HepG2 (cell line): ENCODE results near the gene PCDHGA1. TPM values are rescaled to one million over a fixed set of nuclear protein-coding genes. Genes with fewer than 3 reads are reported as not detected.

Experiments used
- ATAC-seq: fragments of 200-7000 bp; cut with Tn5 transposase; 3 replicates; pipeline ENCODE4 v1.9.1; 2020; ENCODE audit warnings: mild to moderate bottlenecking, moderate library complexity
- BruUV-seq: library from RNA; stranded (reverse); fragments of 400-500 nt; replicated peaks from 2 replicates; lab custom pipeline; 2021; lab: Mats Ljungman, UMichigan
- CTCF ChIA-PET: fragments of 300-600 bp; formaldehyde crosslinking; extraction: SDS; loops from one replicate; lab custom pipeline; 2021; ENCODE audit warnings: low total read pairs, inconsistent platforms, low intra/inter-chr PET ratio; lab: Yijun Ruan, JAX
- POLR2A ChIA-PET: fragments of 350-600 bp; sonication (Branson Sonifier 250); formaldehyde crosslinking; loops from one replicate; lab custom pipeline; 2020; ENCODE audit warnings: antibody characterized with exemption, inconsistent platforms; lab: Yijun Ruan, JAX
- DNase-seq: peaks from one replicate; pipeline ENCODE4 v3.0.0-alpha.2; 2015; ENCODE audit warnings: low spot score
- FAIRE-seq: peaks from 3 replicates; lab custom pipeline; 2011; peaks lifted over from hg19 to GRCh38; lab: Jason Lieb, UNC
- H2AFZ ChIP-seq: one replicate; pipeline ENCODE4 v1.6.1; 2011; ENCODE audit warnings: low read length, inconsistent platforms
- H3K27ac ChIP-seq: fragments of 300-600 bp; 3 replicates; pipeline ENCODE4 v1.8.0; 2011; ENCODE audit warnings: mixed run types, mild to moderate bottlenecking, mixed read lengths, low read length, inconsistent platforms; ENCODE audit not compliant: insufficient read depth; ENCODE audit errors: extremely low read length
- H3K27me3 ChIP-seq, 2 experiments: fragments of 200-600 bp in 1 of 2; 2 replicates in 1 of 2; 3 replicates in 1 of 2; pipeline versions ENCODE4 v1.6.0 to v1.8.0; 2011; ENCODE audit warnings: low read length in 2 of 2, mild to moderate bottlenecking in 2 of 2, moderate library complexity in 2 of 2, inconsistent platforms in 1 of 2; ENCODE audit not compliant: insufficient read depth in 2 of 2, control insufficient read depth in 1 of 2
- H3K36me3 ChIP-seq, 2 experiments: fragments of 200-600 bp in 1 of 2; replicated peaks in 1 of 2; 2 replicates in 1 of 2; 3 replicates in 1 of 2; pipeline versions ENCODE4 v1.5.1 to v1.8.0; 2011; ENCODE audit warnings: low read length in 2 of 2, inconsistent platforms in 1 of 2; ENCODE audit not compliant: insufficient read depth in 2 of 2, control insufficient read depth in 1 of 2
- H3K4me1 ChIP-seq: 2 replicates; pipeline ENCODE4 v1.5.1; 2012; ENCODE audit warnings: low read length, inconsistent platforms; ENCODE audit not compliant: insufficient read depth
- H3K4me2 ChIP-seq: 2 replicates; pipeline ENCODE4 v1.6.0; 2011; ENCODE audit warnings: low read depth, low read length, inconsistent platforms
- H3K4me3 ChIP-seq, 3 experiments: fragments of 200-600 bp in 1 of 3; sonication (generic), shearing (Covaris generic) in 1 of 3; replicated peaks in 1 of 3; 2 replicates each; pipeline ENCODE4 v1.5.1; 2011 to 2016; ENCODE audit warnings: low read length in 3 of 3, inconsistent platforms in 2 of 3, low read depth in 2 of 3, mild to moderate bottlenecking in 2 of 3, control low read depth in 1 of 3, mixed read lengths in 1 of 3; ENCODE audit not compliant: insufficient read depth in 1 of 3
- H3K79me2 ChIP-seq: one replicate; pipeline ENCODE4 v1.6.1; 2011; ENCODE audit warnings: low read length, inconsistent platforms; ENCODE audit not compliant: insufficient read depth
- H3K9ac ChIP-seq: 2 replicates; pipeline ENCODE4 v1.6.0; 2011; ENCODE audit warnings: mild to moderate bottlenecking, low read depth, low read length, inconsistent platforms; ENCODE audit not compliant: insufficient read depth
- H3K9me3 ChIP-seq: 2 replicates; pipeline ENCODE4 v1.5.1; 2012; ENCODE audit warnings: mild to moderate bottlenecking, low read length
- H4K20me1 ChIP-seq: 2 replicates; pipeline ENCODE4 v1.6.0; 2011; ENCODE audit warnings: inconsistent platforms, mild to moderate bottlenecking, low read length, moderate library complexity; ENCODE audit not compliant: insufficient read depth
- DR1 ChIP-seq: sonication (generic); formaldehyde crosslinking; IDR thresholded peaks from 2 replicates; pipeline ENCODE4 v1.8.0; 2021; ENCODE audit warnings: mild to moderate bottlenecking, missing genetic modification reagents, inconsistent platforms
- HMG20A ChIP-seq: IDR thresholded peaks from 2 replicates; pipeline ENCODE4 v1.6.1; 2016; ENCODE audit warnings: borderline replicate concordance
- THYN1 ChIP-seq: sonication (generic); formaldehyde crosslinking; IDR thresholded peaks from 2 replicates; pipeline ENCODE4 v1.8.1; 2023; ENCODE audit warnings: low read depth, mild to moderate bottlenecking, moderate library complexity, missing genetic modification reagents, borderline replicate concordance
- ZFP90 ChIP-seq: sonication (generic); formaldehyde crosslinking; IDR thresholded peaks from 2 replicates; pipeline ENCODE4 v1.8.0; 2022; ENCODE audit warnings: missing genetic modification reagents, mild to moderate bottlenecking, inconsistent platforms, borderline replicate concordance
- ZNF234 ChIP-seq: sonication (generic); formaldehyde crosslinking; conservative IDR thresholded peaks from 2 replicates; pipeline ENCODE4 v1.5.1; 2020; ENCODE audit warnings: mild to moderate bottlenecking, missing genetic modification reagents
- ZNF569 ChIP-seq: sonication (generic); formaldehyde crosslinking; IDR thresholded peaks from 2 replicates; pipeline ENCODE4 v1.5.0; 2020; ENCODE audit warnings: mild to moderate bottlenecking, missing genetic modification reagents, moderate library complexity, borderline replicate concordance
- ZNF746 ChIP-seq: sonication (generic); formaldehyde crosslinking; IDR thresholded peaks from 2 replicates; pipeline ENCODE4 v1.8.0; 2022; ENCODE audit warnings: mild to moderate bottlenecking, missing genetic modification reagents
- WGBS: methylation state at CpG from one replicate; pipeline ENCODE4 v1.1.6; 2017; ENCODE audit warnings: low lambda C conversion rate; 5-methylcytosine and 5-hydroxymethylcytosine counted together
- in situ Hi-C: cut with HindIII; loops from 2 replicates; pipeline ENCODE4 v1.10.0; 2017; ENCODE audit warnings: low pct_unique_long_range_greater_than_20kb; ENCODE audit not compliant: extremely low pct_ligation_motif_present
- intact Hi-C: fragments of 100-400 bp; cut with micrococcal nuclease; formaldehyde crosslinking; loops from one replicate; pipeline ENCODE4 v1.10.0; 2022; ENCODE audit not compliant: unreplicated experiment
- polyA plus RNA-seq, 8 experiments: library from polyadenylated mRNA; depleted of rRNA in 3 of 8; stranded (reverse) in 7 of 8; unstranded in 1 of 8; fragments of >200 nt; fragmentation: Illumina TruSeq in 4 of 8; extraction: Trizol in 4 of 8; gene quantifications; 2 replicates each; pipeline versions ENCODE4 v1.2.1 to v1.2.3, GENCODE V29; 2011 to 2016; ENCODE audit warnings: low read depth in 4 of 8, missing spikeins in 1 of 8, mixed read lengths in 1 of 8; ENCODE audit not compliant: insufficient read depth in 1 of 8
- total RNA-seq, 5 experiments: library from RNA; depleted of rRNA; stranded (reverse); fragments of >200 nt; fragmentation: Illumina TruSeq; extraction: Trizol; gene quantifications; 2 replicates each; pipeline ENCODE4 v1.2.3, GENCODE V29; 2016; ENCODE audit warnings: low read depth in 1 of 5
- TF ChIP-seq, protein P1 (sequence below): sonication (generic); formaldehyde crosslinking; IDR thresholded peaks from 2 replicates; pipeline ENCODE4 v1.4.0; 2020; ENCODE audit warnings: missing genetic modification reagents
- TF ChIP-seq, protein P2 (sequence below): sonication (generic); formaldehyde crosslinking; IDR thresholded peaks from 2 replicates; pipeline ENCODE4 v1.4.0; 2020; ENCODE audit warnings: mild to moderate bottlenecking, missing genetic modification reagents
- TF ChIP-seq, protein P3 (sequence below): sonication (generic); formaldehyde crosslinking; IDR thresholded peaks from 2 replicates; pipeline ENCODE4 v1.4.0; 2020; ENCODE audit warnings: missing genetic modification reagents, mild to moderate bottlenecking, borderline replicate concordance

The PCDHGA1 gene
- total and polyA plus RNA-seq, 2 of the 13 experiments (the other 11 are each of a cell fraction or from before 2014, with no cell fraction given), result 0.31 to 0.40 TPM

DNA sequence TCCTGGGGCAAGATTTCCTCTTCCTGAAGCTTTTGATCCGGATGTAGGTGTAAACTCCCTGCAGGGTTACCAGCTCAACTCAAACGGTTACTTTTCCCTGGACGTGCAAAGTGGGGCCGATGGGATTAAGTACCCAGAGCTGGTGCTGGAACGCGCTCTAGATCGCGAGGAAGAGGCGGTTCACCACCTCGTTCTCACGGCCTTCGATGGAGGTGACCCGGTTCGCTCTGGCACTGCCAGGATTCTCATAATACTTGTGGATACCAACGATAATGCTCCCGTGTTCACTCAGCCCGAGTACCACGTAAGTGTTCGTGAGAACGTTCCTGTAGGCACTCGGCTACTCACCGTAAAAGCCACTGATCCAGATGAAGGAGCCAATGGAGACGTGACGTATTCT is 25.3 kb downstream of the PCDHGA1 start:
- no peak overlapping the region for H2AFZ ChIP-seq
- no TSS peak for BruUV-seq
- FAIRE-seq, result no peak
- H3K36me3 ChIP-seq, result no peaks in the 10 kb centered on the region
- WGBS, result 85% methylated on average over 24 of the region's 24 CpGs
- ATAC-seq, result no peak
- intact Hi-C loops, result loop anchor here (10.0 kb wide), 1 partner anchor 169 kb away; no protein-coding TSS in a partner anchor
- no peak overlapping the region for H3K4me3 ChIP-seq
- TF ChIP-seq ZNF746 (CRISPR knock-in tag), result no peak
- TF ChIP-seq ZNF569 (CRISPR knock-in tag), result no peak
- no peak for TF ChIP-seq ZNF234 (CRISPR knock-in tag)
- TF ChIP-seq HMG20A, result no peak
- TF ChIP-seq, protein P1, sequence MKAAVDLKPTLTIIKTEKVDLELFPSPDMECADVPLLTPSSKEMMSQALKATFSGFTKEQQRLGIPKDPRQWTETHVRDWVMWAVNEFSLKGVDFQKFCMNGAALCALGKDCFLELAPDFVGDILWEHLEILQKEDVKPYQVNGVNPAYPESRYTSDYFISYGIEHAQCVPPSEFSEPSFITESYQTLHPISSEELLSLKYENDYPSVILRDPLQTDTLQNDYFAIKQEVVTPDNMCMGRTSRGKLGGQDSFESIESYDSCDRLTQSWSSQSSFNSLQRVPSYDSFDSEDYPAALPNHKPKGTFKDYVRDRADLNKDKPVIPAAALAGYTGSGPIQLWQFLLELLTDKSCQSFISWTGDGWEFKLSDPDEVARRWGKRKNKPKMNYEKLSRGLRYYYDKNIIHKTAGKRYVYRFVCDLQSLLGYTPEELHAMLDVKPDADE, result no peak
- TF ChIP-seq, all 625 proteins: peak for 0
- Histone ChIP-seq H3K9ac (no peak overlapping the region), H3K27ac (no peak overlapping the region), H3K9me3 (peaks cover 24% of the 10 kb centered on the region), H3K27me3 (no peaks in the 10 kb centered on the region), H3K79me2 (no peaks in the 10 kb centered on the region), H3K4me2 (no peak overlapping the region), H3K4me1 (no peaks in the 10 kb centered on the region; the same call in 1 of the 2 replicates), H4K20me1 (no peaks in the 10 kb centered on the region)
- in situ Hi-C loops, result loop anchor here (10.0 kb wide), 1 partner anchor 169 kb away; no protein-coding TSS in a partner anchor
- DNase-seq, result no peak
- POLR2A ChIA-PET, result no interaction called here
- CTCF ChIA-PET, result no interaction called here

DNA sequence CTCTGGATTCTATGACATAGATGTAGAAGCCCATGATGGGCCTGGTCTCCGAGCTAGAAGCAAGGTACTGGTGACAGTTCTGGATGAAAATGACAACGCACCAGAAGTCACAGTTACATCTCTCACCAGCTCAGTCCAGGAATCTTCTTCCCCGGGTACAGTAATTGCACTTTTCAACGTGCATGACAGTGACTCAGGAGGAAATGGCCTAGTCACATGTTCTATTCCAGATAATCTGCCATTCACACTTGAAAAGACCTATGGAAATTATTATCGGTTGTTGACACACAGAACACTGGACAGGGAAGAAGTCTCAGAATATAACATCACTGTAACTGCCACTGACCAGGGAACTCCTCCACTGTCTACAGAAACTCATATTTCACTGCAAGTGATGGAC is 25.8 kb downstream of the PCDHGA1 start:
- intact Hi-C loops (loop anchor here (10.0 kb wide), 1 partner anchor 169 kb away; no protein-coding TSS in a partner anchor), in situ Hi-C loops (loop anchor here (10.0 kb wide), 1 partner anchor 169 kb away; no protein-coding TSS in a partner anchor)
- Histone ChIP-seq H3K36me3 (no peaks in the 10 kb centered on the region), H3K79me2 (no peaks in the 10 kb centered on the region), H4K20me1 (no peaks in the 10 kb centered on the region), H3K9ac (no peak overlapping the region), H3K27me3 (no peaks in the 10 kb centered on the region), H3K4me3 (no peak overlapping the region), H3K27ac (no peak overlapping the region), H3K9me3 (peaks cover 26% of the 10 kb centered on the region), H3K4me1 (no peaks in the 10 kb centered on the region), H2AFZ (no peak overlapping the region), H3K4me2 (no peak overlapping the region)
- ChIA-PET CTCF (no interaction called here), POLR2A (no interaction called here)
- ATAC-seq (no peak), DNase-seq (no peak), FAIRE-seq (no peak)
- 31% methylated on average over 4 of the region's 5 CpGs for WGBS
- no TSS peak for BruUV-seq
- TF ChIP-seq, protein P2, sequence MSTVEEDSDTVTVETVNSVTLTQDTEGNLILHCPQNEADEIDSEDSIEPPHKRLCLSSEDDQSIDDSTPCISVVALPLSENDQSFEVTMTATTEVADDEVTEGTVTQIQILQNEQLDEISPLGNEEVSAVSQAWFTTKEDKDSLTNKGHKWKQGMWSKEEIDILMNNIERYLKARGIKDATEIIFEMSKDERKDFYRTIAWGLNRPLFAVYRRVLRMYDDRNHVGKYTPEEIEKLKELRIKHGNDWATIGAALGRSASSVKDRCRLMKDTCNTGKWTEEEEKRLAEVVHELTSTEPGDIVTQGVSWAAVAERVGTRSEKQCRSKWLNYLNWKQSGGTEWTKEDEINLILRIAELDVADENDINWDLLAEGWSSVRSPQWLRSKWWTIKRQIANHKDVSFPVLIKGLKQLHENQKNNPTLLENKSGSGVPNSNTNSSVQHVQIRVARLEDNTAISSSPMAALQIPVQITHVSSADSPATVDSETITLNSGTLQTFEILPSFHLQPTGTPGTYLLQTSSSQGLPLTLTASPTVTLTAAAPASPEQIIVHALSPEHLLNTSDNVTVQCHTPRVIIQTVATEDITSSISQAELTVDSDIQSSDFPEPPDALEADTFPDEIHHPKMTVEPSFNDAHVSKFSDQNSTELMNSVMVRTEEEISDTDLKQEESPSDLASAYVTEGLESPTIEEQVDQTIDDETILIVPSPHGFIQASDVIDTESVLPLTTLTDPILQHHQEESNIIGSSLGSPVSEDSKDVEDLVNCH, result no peak
- TF ChIP-seq DR1 (CRISPR knock-in tag) (no peak), THYN1 (CRISPR knock-in tag) (no peak), ZFP90 (CRISPR knock-in tag) (no peak)
- TF ChIP-seq, protein P3, sequence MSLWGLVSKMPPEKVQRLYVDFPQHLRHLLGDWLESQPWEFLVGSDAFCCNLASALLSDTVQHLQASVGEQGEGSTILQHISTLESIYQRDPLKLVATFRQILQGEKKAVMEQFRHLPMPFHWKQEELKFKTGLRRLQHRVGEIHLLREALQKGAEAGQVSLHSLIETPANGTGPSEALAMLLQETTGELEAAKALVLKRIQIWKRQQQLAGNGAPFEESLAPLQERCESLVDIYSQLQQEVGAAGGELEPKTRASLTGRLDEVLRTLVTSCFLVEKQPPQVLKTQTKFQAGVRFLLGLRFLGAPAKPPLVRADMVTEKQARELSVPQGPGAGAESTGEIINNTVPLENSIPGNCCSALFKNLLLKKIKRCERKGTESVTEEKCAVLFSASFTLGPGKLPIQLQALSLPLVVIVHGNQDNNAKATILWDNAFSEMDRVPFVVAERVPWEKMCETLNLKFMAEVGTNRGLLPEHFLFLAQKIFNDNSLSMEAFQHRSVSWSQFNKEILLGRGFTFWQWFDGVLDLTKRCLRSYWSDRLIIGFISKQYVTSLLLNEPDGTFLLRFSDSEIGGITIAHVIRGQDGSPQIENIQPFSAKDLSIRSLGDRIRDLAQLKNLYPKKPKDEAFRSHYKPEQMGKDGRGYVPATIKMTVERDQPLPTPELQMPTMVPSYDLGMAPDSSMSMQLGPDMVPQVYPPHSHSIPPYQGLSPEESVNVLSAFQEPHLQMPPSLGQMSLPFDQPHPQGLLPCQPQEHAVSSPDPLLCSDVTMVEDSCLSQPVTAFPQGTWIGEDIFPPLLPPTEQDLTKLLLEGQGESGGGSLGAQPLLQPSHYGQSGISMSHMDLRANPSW, result no peak
